Neuronal stem cell (in vitro differentiated cells): ENCODE results near the gene GRID1.

Experiments used
- DNase-seq: peaks from one replicate; pipeline ENCODE4 v3.0.0-alpha.2; 2013; ENCODE audit warnings: low spot score
- H2AFZ ChIP-seq: one replicate; pipeline ENCODE4 v1.6.1; 2013; ENCODE audit warnings: mild to moderate bottlenecking, low read length, inconsistent platforms
- H2AK5ac ChIP-seq: 2 replicates; pipeline ENCODE4 v1.6.1; 2013; ENCODE audit warnings: low read depth, mild to moderate bottlenecking, inconsistent platforms, low read length, moderate library complexity, mixed read lengths
- H2BK120ac ChIP-seq: 2 replicates; pipeline ENCODE4 v1.6.1; 2013; ENCODE audit warnings: low read depth, mild to moderate bottlenecking, inconsistent platforms, low read length, moderate library complexity, mixed read lengths
- H2BK12ac ChIP-seq: one replicate; pipeline ENCODE4 v1.6.1; 2013; ENCODE audit warnings: low read length, inconsistent platforms
- H2BK15ac ChIP-seq: 2 replicates; pipeline ENCODE4 v1.6.1; 2013; ENCODE audit warnings: mild to moderate bottlenecking, low read length, inconsistent platforms, mixed read lengths
- H2BK5ac ChIP-seq: one replicate; pipeline ENCODE4 v1.6.1; 2013; ENCODE audit warnings: inconsistent platforms, mild to moderate bottlenecking, low read length, moderate library complexity
- H3K14ac ChIP-seq: one replicate; pipeline ENCODE4 v1.6.1; 2013; ENCODE audit warnings: low read length, inconsistent platforms
- H3K18ac ChIP-seq: 2 replicates; pipeline ENCODE4 v1.6.1; 2013; ENCODE audit warnings: low read length, inconsistent platforms
- H3K23ac ChIP-seq: 2 replicates; pipeline ENCODE4 v1.6.1; 2013; ENCODE audit warnings: low read depth, mild to moderate bottlenecking, mixed read lengths, low read length, inconsistent platforms; ENCODE audit not compliant: poor library complexity
- H3K27ac ChIP-seq: replicated peaks from 3 replicates; pipeline ENCODE4 v1.5.1; 2013; ENCODE audit warnings: low read length, inconsistent platforms
- H3K27me3 ChIP-seq, 3 experiments: 2 replicates each; pipeline ENCODE4 v1.6.1; 2013; ENCODE audit warnings: low read length in 3 of 3, mild to moderate bottlenecking in 2 of 3, inconsistent platforms in 1 of 3, low read depth in 1 of 3, mixed read lengths in 1 of 3, moderate library complexity in 1 of 3; ENCODE audit not compliant: control insufficient read depth in 3 of 3, insufficient read depth in 3 of 3
- H3K36me3 ChIP-seq, 2 donors: replicated peaks in 1 of 2; 2 replicates each; pipeline ENCODE4 v1.6.1; 2013; ENCODE audit warnings: low read length in 2 of 2; ENCODE audit not compliant: control insufficient read depth in 2 of 2, insufficient read depth in 2 of 2
- H3K4ac ChIP-seq: 2 replicates; pipeline ENCODE4 v1.6.1; 2013; ENCODE audit warnings: inconsistent platforms, mild to moderate bottlenecking, low read length, moderate library complexity
- H3K4me1 ChIP-seq, 2 donors: 1 replicate in 1 of 2; 2 replicates in 1 of 2; pipeline ENCODE4 v1.6.1; 2013; ENCODE audit warnings: low read length in 2 of 2, low read depth in 1 of 2; ENCODE audit not compliant: control insufficient read depth in 2 of 2, insufficient read depth in 1 of 2
- H3K4me2 ChIP-seq: one replicate; pipeline ENCODE4 v1.6.1; 2013; ENCODE audit warnings: mild to moderate bottlenecking, low read length, inconsistent platforms; ENCODE audit not compliant: insufficient read depth, poor library complexity, severe bottlenecking
- H3K4me3 ChIP-seq, 2 donors: 2 replicates each; pipeline ENCODE4 v1.5.1; 2013; ENCODE audit warnings: low read length in 2 of 2, mild to moderate bottlenecking in 2 of 2, inconsistent platforms in 1 of 2, moderate library complexity in 1 of 2
- H3K79me1 ChIP-seq: one replicate; pipeline ENCODE4 v1.6.1; 2013; ENCODE audit warnings: low read depth, mild to moderate bottlenecking, inconsistent platforms, low read length, moderate library complexity
- H3K9ac ChIP-seq: one replicate; pipeline ENCODE4 v1.6.1; 2013; ENCODE audit warnings: mild to moderate bottlenecking, low read depth, low read length, inconsistent platforms; ENCODE audit not compliant: poor library complexity
- H3K9me3 ChIP-seq, 2 donors: replicated peaks in 1 of 2; 2 replicates each; pipeline versions ENCODE3 to v1.6.1; 2013; ENCODE audit warnings: low read length in 2 of 2, mild to moderate bottlenecking in 2 of 2, inconsistent platforms in 1 of 2, low read depth in 1 of 2, mixed read lengths in 1 of 2, moderate library complexity in 1 of 2; ENCODE audit not compliant: control insufficient read depth in 2 of 2, insufficient read depth in 1 of 2
- H4K8ac ChIP-seq: one replicate; pipeline ENCODE4 v1.6.1; 2013; ENCODE audit warnings: low read depth, mild to moderate bottlenecking, inconsistent platforms, low read length, moderate library complexity
- H4K91ac ChIP-seq: one replicate; pipeline ENCODE4 v1.6.1; 2013; ENCODE audit warnings: low read length, low read depth, mild to moderate bottlenecking, inconsistent platforms; ENCODE audit not compliant: poor library complexity
- WGBS, 2 donors: extraction: QIAGEN DNeasy Blood & Tissue Kit; methylation state at CpG; one replicate each; pipeline ENCODE4 v1.1.7; 2013; ENCODE audit warnings: missing lambda C conversion rate in 2 of 2, mixed read lengths in 1 of 2; ENCODE audit not compliant: insufficient read length in 2 of 2, insufficient replicate concordance in 1 of 2; ENCODE audit errors: extremely low coverage in 2 of 2; 5-methylcytosine and 5-hydroxymethylcytosine counted together

GRID1 gene

DNA sequence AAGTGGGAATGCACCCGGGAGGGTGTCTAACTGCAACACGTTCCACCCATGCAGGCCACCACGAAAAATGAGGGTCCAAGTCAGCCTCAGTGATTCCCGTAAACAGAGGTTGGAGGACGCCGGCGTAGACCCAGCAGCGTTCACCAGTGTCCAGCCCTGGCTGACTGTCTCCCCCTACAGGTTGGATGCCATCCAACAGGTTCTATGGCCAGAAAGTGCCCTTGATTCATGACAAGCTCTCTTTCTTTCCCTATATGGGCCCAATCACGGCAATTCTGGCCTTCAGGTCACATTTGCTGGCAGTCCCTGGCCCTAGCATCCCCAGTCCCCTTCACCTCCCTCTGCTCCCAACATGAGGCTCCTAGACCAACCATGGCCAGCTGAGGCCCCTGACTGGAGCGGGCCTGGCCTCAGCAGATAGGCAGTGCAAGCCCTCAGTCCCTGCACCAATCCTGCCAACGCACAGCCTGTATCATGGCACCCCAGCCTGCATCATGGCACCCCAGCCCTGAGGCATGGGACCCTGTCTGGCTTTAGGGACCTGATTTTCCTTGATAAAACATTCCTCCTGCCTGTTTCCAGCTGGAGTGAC, 227.4 kb downstream of the GRID1 start:
- H2BK120ac ChIP-seq, result no peak overlapping the region
- no CpG with 5 or more reads among the region's 11 CpGs for WGBS, 2 donors
- no peak overlapping the region for H3K4me2 ChIP-seq
- peaks cover 0 to 3% of the 10 kb centered on the region in 2 donors for H3K9me3 ChIP-seq
- H2BK5ac ChIP-seq, result no peak overlapping the region
- no peak overlapping the region for H2AFZ ChIP-seq
- no peaks in the 10 kb centered on the region for H3K36me3 ChIP-seq
- H4K91ac ChIP-seq, result no peak overlapping the region
- no peak overlapping the region for H2BK12ac ChIP-seq
- no peaks in the 10 kb centered on the region for H3K79me1 ChIP-seq
- peak; percentile 6 for DNase-seq
- H3K9ac ChIP-seq, result no peak overlapping the region
- no peak overlapping the region for H3K18ac ChIP-seq
- no peak overlapping the region for H3K23ac ChIP-seq
- H3K27ac ChIP-seq, result no peak overlapping the region
- no peak overlapping the region for H3K14ac ChIP-seq
- H2BK15ac ChIP-seq, result no peak overlapping the region
- H4K8ac ChIP-seq, result no peak overlapping the region
- no peaks in the 10 kb centered on the region for H3K4me1 ChIP-seq
- H3K4me3 ChIP-seq, result no peak overlapping the region
- no peak overlapping the region for H2AK5ac ChIP-seq
- H3K4ac ChIP-seq, result no peak overlapping the region
- H3K27me3 ChIP-seq, result no peaks in the 10 kb centered on the region

DNA sequence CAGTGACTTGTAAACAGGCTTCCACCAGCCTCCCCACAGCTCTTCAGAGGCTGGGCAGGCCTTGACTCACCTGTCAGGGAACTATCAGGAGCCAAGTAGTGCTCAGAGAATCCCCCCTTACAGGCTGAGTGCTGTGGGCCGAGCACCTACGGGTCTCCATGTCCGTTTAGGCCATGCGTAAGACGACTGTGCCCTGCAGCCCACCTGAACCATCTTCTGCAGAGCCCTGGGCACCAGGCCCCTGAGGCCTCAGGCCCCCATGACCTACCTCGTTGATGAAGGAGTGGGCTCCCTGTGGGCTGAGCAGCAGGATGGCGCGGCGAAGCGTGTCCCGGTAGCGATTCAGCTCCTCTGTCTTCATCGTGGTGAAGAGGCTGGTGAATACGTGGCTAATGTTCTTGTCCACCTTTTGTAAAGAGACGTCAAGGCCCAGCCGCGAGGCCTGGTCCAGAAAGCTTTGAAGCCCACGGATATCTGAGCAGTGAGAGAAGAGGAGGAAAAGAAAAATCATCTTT, 228.0 kb downstream of the GRID1 start:
- peaks cover 0 to 3% of the 10 kb centered on the region in 2 donors for H3K9me3 ChIP-seq
- H3K18ac ChIP-seq, result peak overlapping the region; percentile 3
- no CpG with 5 or more reads among the region's 18 CpGs for WGBS, 2 donors
- no peak overlapping the region for H3K23ac ChIP-seq
- H3K79me1 ChIP-seq, result no peaks in the 10 kb centered on the region
- H2BK5ac ChIP-seq, result no peak overlapping the region
- H3K4me3 ChIP-seq, result peak overlapping the region in 1 of 2 donors; percentile 26
- H3K27ac ChIP-seq, result no peak overlapping the region
- no peak overlapping the region for H4K8ac ChIP-seq
- no peak overlapping the region for H2BK15ac ChIP-seq
- H3K14ac ChIP-seq, result no peak overlapping the region
- H2AK5ac ChIP-seq, result peak overlapping the region; percentile 73
- H4K91ac ChIP-seq, result no peak overlapping the region
- no peaks in the 10 kb centered on the region for H3K36me3 ChIP-seq
- no peak overlapping the region for H2BK12ac ChIP-seq
- H3K4me2 ChIP-seq, result no peak overlapping the region
- H2AFZ ChIP-seq, result no peak overlapping the region
- H3K4ac ChIP-seq, result no peak overlapping the region
- DNase-seq, result no peak
- no peaks in the 10 kb centered on the region for H3K4me1 ChIP-seq
- H3K27me3 ChIP-seq, result no peaks in the 10 kb centered on the region
- H2BK120ac ChIP-seq, result peak overlapping the region; percentile 38
- H3K9ac ChIP-seq, result no peak overlapping the region

DNA sequence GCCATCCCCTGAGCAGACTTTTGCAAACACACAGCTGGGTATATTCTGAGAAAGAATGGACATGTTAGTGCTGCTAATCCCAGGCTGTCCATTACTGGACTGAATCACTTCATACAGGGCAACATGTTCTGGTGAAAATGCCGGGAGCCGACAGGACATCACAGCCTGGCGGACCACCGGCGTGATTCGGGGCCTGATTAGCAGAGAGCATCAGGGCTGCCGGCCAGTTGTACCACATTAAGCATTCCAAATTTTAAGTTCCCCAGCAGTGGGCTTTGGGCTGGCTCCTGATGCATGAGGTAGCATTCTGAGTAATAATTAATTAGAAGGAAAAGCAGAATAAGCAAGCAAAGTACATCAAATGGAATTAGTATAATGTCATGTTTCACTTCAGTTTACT, 229.0 kb downstream of the GRID1 start:
- Histone ChIP-seq H3K9ac (no peak overlapping the region), H3K27ac (no peak overlapping the region), H2BK12ac (no peak overlapping the region), H4K8ac (no peak overlapping the region), H2BK120ac (no peak overlapping the region), H3K4me1 (no peaks in the 10 kb centered on the region), H3K4me2 (no peak overlapping the region), H3K4ac (no peak overlapping the region), H4K91ac (no peak overlapping the region), H3K79me1 (no peaks in the 10 kb centered on the region), H3K14ac (no peak overlapping the region), H2AK5ac (no peak overlapping the region), H2AFZ (no peak overlapping the region), H3K9me3 (peaks cover 0 to 3% of the 10 kb centered on the region in 2 donors), H3K18ac (no peak overlapping the region), H3K4me3 (no peak overlapping the region), H2BK15ac (no peak overlapping the region), H2BK5ac (no peak overlapping the region), H3K36me3 (no peaks in the 10 kb centered on the region), H3K23ac (no peak overlapping the region), H3K27me3 (no peaks in the 10 kb centered on the region)
- DNase-seq, result no peak
- no CpG with 5 or more reads among the region's 7 CpGs for WGBS, 2 donors

DNA sequence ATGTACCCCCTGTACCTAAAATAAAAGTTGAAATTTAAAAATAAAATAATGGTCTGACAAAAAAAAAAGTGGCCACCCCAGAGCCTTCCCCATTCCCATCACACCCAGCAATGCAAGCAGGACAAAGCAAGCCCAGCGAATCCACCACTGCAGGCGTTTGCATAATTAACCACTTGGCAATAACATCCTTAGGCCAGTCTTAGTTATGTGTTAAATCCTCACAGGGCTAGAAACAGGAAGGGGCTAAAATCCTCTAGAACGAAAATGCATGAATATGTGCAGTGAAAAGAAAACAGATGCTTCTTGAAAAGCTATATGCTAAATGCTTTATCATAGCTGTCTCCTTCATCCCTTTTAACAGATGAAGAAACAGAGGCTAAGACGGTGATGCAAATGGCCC, 229.7 kb downstream of the GRID1 start:
- Histone ChIP-seq H3K79me1 (no peaks in the 10 kb centered on the region), H3K9me3 (peaks cover 0 to 3% of the 10 kb centered on the region in 2 donors), H3K4me1 (no peaks in the 10 kb centered on the region), H2BK12ac (no peak overlapping the region), H3K4me2 (no peak overlapping the region), H2BK15ac (no peak overlapping the region), H3K27ac (no peak overlapping the region), H3K27me3 (no peaks in the 10 kb centered on the region), H3K18ac (no peak overlapping the region), H3K23ac (no peak overlapping the region), H3K9ac (no peak overlapping the region), H3K4ac (no peak overlapping the region), H4K91ac (no peak overlapping the region), H3K4me3 (no peak overlapping the region), H2BK5ac (no peak overlapping the region), H2BK120ac (no peak overlapping the region), H3K36me3 (no peaks in the 10 kb centered on the region), H3K14ac (no peak overlapping the region), H4K8ac (no peak overlapping the region), H2AK5ac (no peak overlapping the region), H2AFZ (no peak overlapping the region)
- no CpG with 5 or more reads among the region's 4 CpGs for WGBS, 2 donors
- no peak for DNase-seq
